ENCODE results near the gene OR2M7.
"Not testable (repeated sequence)": the region's sequence is repeated elsewhere in the genome, so short reads cannot be mapped to it uniquely, and the experiment has no call there.

Gene OR2M7, protein sequence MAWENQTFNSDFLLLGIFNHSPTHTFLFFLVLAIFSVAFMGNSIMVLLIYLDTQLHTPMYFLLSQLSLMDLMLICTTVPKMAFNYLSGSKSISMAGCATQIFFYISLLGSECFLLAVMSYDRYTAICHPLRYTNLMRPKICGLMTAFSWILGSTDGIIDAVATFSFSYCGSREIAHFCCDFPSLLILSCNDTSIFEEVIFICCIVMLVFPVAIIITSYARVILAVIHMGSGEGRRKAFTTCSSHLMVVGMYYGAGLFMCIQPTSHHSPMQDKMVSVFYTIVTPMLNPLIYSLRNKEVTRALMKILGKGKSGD

GRCh38 chr1:248324468-248324867 lies at the start of gene OR2M7:
Gene OR2M7 (minus strand): TSS chr1:248324568. CDS start chr1:248324568, 0 bp downstream.
- DNase-seq: no peak

DNA sequence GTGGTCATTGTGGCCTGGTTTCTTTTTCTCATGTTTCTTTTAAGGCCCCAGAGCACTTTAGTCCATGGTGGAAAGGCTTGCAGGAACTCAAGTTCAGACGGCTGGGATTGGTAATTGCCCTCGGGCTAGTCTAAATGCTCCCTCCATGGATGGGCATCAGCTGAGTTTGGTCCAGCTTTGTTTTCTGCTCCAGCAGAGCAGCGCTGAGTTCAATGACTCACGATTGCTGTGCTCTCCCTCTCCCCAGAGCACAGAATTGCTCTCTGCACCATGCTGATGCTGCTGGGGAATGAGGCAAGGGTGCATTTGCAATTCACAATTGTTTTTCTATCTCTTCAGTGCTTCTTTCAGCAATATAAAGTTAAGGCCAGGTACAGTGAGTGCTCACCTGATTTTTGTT lies 49.4 kb upstream of the OR2M7 start:
- no peak for DNase-seq

- no peak for DNase-seq
Observed at GRCh38 chr1:248372394-248372793, 48.0 kb upstream of the OR2M7 start.

- DNase-seq: no peak
Observed at GRCh38 chr1:248366609-248367008, 42.2 kb upstream of the OR2M7 start.

GRCh38 chr1:248361121-248361715 lies 36.9 kb upstream of the OR2M7 start, which contains the start of gene OR2T4:
Gene OR2T4 (plus strand): TSS chr1:248361665. CDS start chr1:248361665, 0 bp downstream.
- DNase-seq: no peak

DNA sequence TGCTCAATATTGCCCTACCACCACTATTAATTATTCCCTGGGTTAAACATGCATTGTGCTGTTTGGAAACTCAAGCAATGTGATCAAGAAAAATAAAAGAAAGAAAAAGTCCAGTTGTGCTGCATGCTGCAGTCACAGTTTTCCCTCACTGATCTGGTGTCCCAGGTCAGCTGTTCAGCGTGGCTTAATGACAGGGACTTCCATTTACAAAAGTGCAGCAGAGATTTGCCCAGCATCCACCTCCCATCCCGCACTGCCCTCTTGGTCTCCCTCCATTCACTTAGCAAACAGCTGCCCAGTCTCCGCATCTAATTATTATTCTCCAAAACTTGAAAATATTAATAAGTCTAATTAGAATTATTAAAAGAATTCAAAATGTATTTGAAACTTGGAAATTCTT lies 35.0 kb upstream of the OR2M7 start:
- DNase-seq: no peak

DNA sequence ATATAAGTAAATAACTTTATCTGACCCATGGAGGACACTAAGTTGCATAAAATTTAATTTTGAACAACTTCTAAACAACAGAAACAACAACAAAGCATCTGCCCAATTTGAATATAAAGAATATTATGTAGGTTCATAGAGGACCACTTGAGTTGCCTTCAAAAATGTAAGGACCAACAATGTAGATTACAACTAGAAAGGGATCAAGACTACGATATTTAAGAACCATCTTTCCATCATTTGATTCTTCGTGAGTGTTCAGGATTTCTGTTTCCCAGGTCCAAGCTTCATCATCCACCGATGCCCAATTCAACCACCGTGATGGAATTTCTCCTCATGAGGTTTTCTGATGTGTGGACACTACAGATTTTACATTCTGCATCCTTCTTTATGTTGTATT lies 24.1 kb upstream of the OR2M7 start, which contains the start of gene OR14C36:
Gene OR14C36, plus strand, starts transcription at position 301 of the 400 bp plus-strand sequence. Its CDS starts 0 bp downstream, at position 301.
- DNase-seq: no peak

DNA sequence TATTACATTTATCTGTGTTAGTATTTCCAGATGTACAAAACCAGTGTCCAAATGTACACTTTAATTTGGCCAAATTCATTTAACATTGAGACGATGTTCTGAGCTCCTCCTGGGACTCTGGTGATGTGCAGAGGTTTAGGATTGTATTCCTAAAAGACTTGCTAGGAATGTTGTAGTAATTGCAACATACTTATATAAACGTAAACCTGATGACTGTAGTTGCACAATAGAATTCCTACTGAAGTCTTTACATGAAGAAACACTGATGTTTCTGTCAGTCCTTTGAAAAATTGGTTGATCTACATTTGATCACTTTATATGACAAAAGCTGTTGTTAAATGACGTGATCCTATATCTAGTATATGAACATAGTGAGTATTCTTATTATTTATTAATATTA lies 19.1 kb upstream of the OR2M7 start:
- DNase-seq: no peak

- DNase-seq: no peak
Observed at GRCh38 chr1:248316796-248317195, 7.6 kb downstream of the OR2M7 start.

GRCh38 chr1:248306740-248307139 lies 17.6 kb downstream of the OR2M7 start:
- not testable (repeated sequence) for DNase-seq

DNA sequence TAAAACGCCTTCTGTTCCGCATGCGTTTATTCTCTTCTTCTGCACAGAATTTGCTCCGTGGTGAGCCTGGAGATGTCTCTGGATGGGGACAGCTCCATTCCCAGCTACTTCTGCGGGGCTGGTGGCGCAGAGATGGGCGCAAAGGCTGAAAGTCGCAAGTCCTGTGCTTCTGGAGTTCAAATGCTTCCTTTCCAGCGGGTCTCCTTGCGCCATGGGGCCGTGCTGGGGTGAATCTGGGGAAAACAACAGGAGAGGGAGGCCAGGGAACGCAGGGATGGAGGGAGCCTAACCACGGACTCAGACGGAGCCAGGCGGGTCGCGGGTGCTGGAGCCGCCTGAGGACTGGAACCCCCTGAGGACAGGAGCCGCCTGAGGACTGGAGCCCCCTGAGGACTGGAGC lies 18.3 kb downstream of the OR2M7 start:
- no peak for DNase-seq

DNA sequence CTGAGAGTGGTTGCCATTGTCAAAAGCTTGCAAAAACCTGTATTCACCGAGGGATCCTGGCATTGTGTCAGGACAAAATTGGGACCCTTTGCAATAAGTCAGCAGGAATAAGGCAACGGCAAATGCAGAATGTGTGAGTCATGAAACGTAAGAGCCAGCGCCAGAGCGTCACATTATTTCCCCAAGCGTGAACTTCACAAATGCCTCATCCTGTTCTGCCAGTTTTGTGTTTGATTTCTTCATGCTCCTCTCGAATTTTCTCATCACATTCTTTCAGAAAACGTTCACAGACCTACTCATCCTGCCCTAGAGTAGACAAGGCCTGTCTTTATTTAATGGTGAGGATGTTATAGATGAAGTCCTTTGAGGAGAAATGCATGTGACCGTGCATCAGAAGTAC lies 18.7 kb downstream of the OR2M7 start:
- DNase-seq: not testable (repeated sequence)

DNA sequence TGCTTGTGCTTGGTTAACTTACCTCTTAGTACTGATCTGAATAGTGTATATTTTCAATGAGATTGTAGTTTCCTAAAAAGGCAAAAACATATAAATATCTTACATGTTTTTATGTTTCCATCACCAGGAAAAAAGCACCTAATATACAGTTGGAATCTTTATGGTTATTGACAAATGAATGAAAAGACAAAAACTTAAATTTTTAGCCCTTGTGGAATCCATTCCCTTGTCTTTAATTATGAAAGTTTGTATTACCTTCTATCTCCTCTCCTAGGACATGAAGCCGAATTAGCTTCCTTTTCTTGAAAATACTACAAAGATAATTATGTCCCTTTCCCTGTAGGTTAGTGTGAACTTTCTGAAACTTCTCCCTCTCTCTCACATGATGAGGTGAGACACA lies 21.0 kb downstream of the OR2M7 start, which contains the start of gene OR2T12:
Gene OR2T12, minus strand, starts transcription at position 101 of the 400 bp plus-strand sequence. CDS start 7,846 bp downstream, outside the sequence.
- no peak for DNase-seq

DNA sequence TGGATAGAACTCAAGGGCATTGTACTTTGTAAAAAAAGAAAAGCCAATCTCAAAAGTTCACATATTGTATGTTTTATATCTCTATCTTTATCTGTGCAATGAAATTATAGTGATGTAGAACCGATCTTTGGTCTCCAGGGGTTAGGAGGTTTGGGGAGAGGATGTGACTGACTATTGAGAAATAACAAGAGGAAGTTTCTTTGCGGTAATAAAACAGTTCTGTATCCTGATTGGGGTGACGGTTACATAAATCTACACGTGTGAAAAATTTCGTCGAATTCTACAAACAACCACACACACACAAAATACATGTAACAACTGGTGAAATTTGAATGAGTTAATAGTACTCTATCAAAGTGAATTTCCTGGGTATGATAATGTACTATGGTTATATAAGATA lies 36.0 kb downstream of the OR2M7 start:
- DNase-seq: no peak

GRCh38 chr1:248277876-248278275 lies 46.5 kb downstream of the OR2M7 start, which contains the start of gene OR2T33:
Gene OR2T33 (minus strand): TSS chr1:248277976. CDS start chr1:248273814, 4,162 bp downstream.
- DNase-seq: no peak
